GM23248 (cell line): ENCODE data around the gene LTBP3.

Experiments
- EZH2 ChIP-seq: fragments of 200-600 bp; sonication (generic); IDR thresholded peaks from 2 replicates; pipeline ENCODE4 v1.6.1; 2018; ENCODE audit warnings: antibody characterized with exemption, mild to moderate bottlenecking; ENCODE audit not compliant: insufficient read depth, poor library complexity, severe bottlenecking
- EZH2phosphoT487 ChIP-seq: fragments of 200-600 bp; sonication (generic); IDR thresholded peaks from 2 replicates; pipeline ENCODE4 v1.6.1; 2018; ENCODE audit warnings: antibody characterized with exemption, moderate library complexity, mild to moderate bottlenecking, low read depth; ENCODE audit not compliant: insufficient read depth

- TF ChIP-seq EZH2 = no peak
- TF ChIP-seq EZH2phosphoT487 = no peak
Measured at GRCh38 chr11:65524014-65524740, 34.0 kb downstream of the LTBP3 start.
